GM11168 (cell line): ENCODE data around the gene CABP4.

ENCODE experiments used
- in situ Hi-C: fragments of 300-500 bp; cut with MboI; formaldehyde crosslinking; loops from one replicate; pipeline ENCODE4 v1.12.0; 2022; ENCODE audit warnings: low sequenced_read_pairs; ENCODE audit not compliant: unreplicated experiment

Gene CABP4

GRCh38 chr11:67455054-67455453, at the start of gene CABP4:
Gene CABP4, plus strand, starts transcription at chr11:67455354. Its CDS starts 70 bp downstream, at chr11:67455424.
- in situ Hi-C loops: no loop called here

- in situ Hi-C loops: loop anchor here (10.0 kb wide), 1 partner anchor 99 kb away; the partner anchor contains the start of genes CDK2AP2 and PITPNM1
These were observed 49.3 kb upstream of the CABP4 start for GRCh38 chr11:67405688-67406339.

GRCh38 chr11:67406420-67406968, 48.7 kb upstream of the CABP4 start:
- in situ Hi-C loops: loop anchor here (10.0 kb wide), 1 partner anchor 98 kb away; the partner anchor contains the start of genes CDK2AP2 and PITPNM1

GRCh38 chr11:67406969-67407687, 48.0 kb upstream of the CABP4 start:
- in situ Hi-C loops: loop anchor here (10.0 kb wide), 1 partner anchor 98 kb away; the partner anchor contains the start of genes CDK2AP2 and PITPNM1

- in situ Hi-C loops: loop anchor here (10.0 kb wide), 1 partner anchor 97 kb away; the partner anchor contains the start of genes CDK2AP2 and PITPNM1
These were observed 47.4 kb upstream of the CABP4 start for GRCh38 chr11:67407688-67408163.

- in situ Hi-C loops: loop anchor here (10.0 kb wide), 1 partner anchor 96 kb away; the partner anchor contains the start of genes CDK2AP2 and PITPNM1
These were observed 46.5 kb upstream of the CABP4 start for GRCh38 chr11:67408437-67409200.

GRCh38 chr11:67409261-67409666, 45.9 kb upstream of the CABP4 start:
- in situ Hi-C loops: loop anchor here (10.0 kb wide), 1 partner anchor 96 kb away; the partner anchor contains the start of genes CDK2AP2 and PITPNM1

GRCh38 chr11:67409781-67410368, 45.3 kb upstream of the CABP4 start:
- in situ Hi-C loops: loop anchor here (10.0 kb wide), 1 partner anchor 95 kb away; the partner anchor contains the start of genes CDK2AP2 and PITPNM1

GRCh38 chr11:67410369-67410831, 44.8 kb upstream of the CABP4 start:
- in situ Hi-C loops: no loop called here

- in situ Hi-C loops: no loop called here
These were observed 44.0 kb upstream of the CABP4 start for GRCh38 chr11:67410984-67411784.

GRCh38 chr11:67411785-67412152, 43.4 kb upstream of the CABP4 start:
- in situ Hi-C loops: no loop called here

- in situ Hi-C loops: no loop called here
These were observed 42.5 kb upstream of the CABP4 start for GRCh38 chr11:67412495-67413179.

GRCh38 chr11:67413266-67413849, 41.8 kb upstream of the CABP4 start:
- in situ Hi-C loops: no loop called here

GRCh38 chr11:67415501-67416304, 39.5 kb upstream of the CABP4 start, which contains the start of gene CARNS1:
Gene CARNS1, plus strand, starts transcription at chr11:67415678. Its CDS starts 522 bp downstream, at chr11:67416200.
- in situ Hi-C loops: no loop called here

GRCh38 chr11:67416416-67417335, 38.5 kb upstream of the CABP4 start:
- in situ Hi-C loops: no loop called here

GRCh38 chr11:67417425-67417824, 37.7 kb upstream of the CABP4 start:
- in situ Hi-C loops: no loop called here
